Left renal cortex interstitium (tissue), 4 donors: ENCODE measurements around the gene ST3GAL5. TPM values are rescaled to one million over a fixed set of nuclear protein-coding genes. Genes with fewer than 3 reads are reported as not detected.

Experiments
- DNase-seq, 4 donors: peaks; one replicate each; pipeline ENCODE4 v3.0.0-alpha.2; 2013; ENCODE audit warnings: low read depth in 4 of 4, low spot score in 2 of 4, missing footprints in 1 of 4
- polyA plus RNA-seq, 4 donors: library from polyadenylated mRNA; unstranded; fragments of 120-200 nt; gene quantifications; one replicate each; pipeline ENCODE4 v1.2.1, GENCODE V29; 2013; ENCODE audit not compliant: insufficient read length in 4 of 4

ST3GAL5 gene
- polyA plus RNA-seq, 4 donors = 9.5 to 12.6 (median 12.3) TPM

- no peak for DNase-seq
Observed at GRCh38 chr2:85917887-85918795, 29.4 kb upstream of the ST3GAL5 start.

- no peak for DNase-seq
Observed at GRCh38 chr2:85915606-85916303, 27.0 kb upstream of the ST3GAL5 start.

- no peak for DNase-seq
Observed at GRCh38 chr2:85914922-85915321, 26.1 kb upstream of the ST3GAL5 start.

- DNase-seq = no peak
Observed at GRCh38 chr2:85913884-85914881, 25.4 kb upstream of the ST3GAL5 start.

- no peak for DNase-seq
Observed at GRCh38 chr2:85911814-85912692, 23.3 kb upstream of the ST3GAL5 start.

GRCh38 chr2:85911097-85911496 is 22.3 kb upstream of the ST3GAL5 start:
- DNase-seq = no peak

GRCh38 chr2:85909005-85909404 is 20.2 kb upstream of the ST3GAL5 start:
- DNase-seq = no peak

GRCh38 chr2:85908506-85908905 is 19.7 kb upstream of the ST3GAL5 start:
- DNase-seq = no peak

- no peak for DNase-seq
Observed at GRCh38 chr2:85907671-85908157, 18.9 kb upstream of the ST3GAL5 start.

GRCh38 chr2:85906748-85907147 is 18.0 kb upstream of the ST3GAL5 start:
- no peak for DNase-seq

GRCh38 chr2:85905891-85906290 is 17.1 kb upstream of the ST3GAL5 start:
- DNase-seq = no peak

- DNase-seq = no peak
Observed at GRCh38 chr2:85905187-85905666, 16.4 kb upstream of the ST3GAL5 start.

GRCh38 chr2:85903849-85904248 is 15.1 kb upstream of the ST3GAL5 start:
- DNase-seq = no peak

GRCh38 chr2:85902496-85902895 is 13.7 kb upstream of the ST3GAL5 start:
- DNase-seq = no peak

- no peak for DNase-seq
Observed at GRCh38 chr2:85901155-85901554, 12.4 kb upstream of the ST3GAL5 start.

GRCh38 chr2:85900366-85900765 is 11.6 kb upstream of the ST3GAL5 start:
- DNase-seq = no peak

- no peak for DNase-seq
Observed at GRCh38 chr2:85899849-85900248, 11.1 kb upstream of the ST3GAL5 start.

GRCh38 chr2:85899284-85899683 is 10.5 kb upstream of the ST3GAL5 start:
- DNase-seq = no peak

GRCh38 chr2:85898881-85899280 is 10.1 kb upstream of the ST3GAL5 start:
- no peak for DNase-seq
